Measurements from ENCODE around the gene ACAP1. TPM values are rescaled to one million over a fixed set of nuclear protein-coding genes. Genes with fewer than 3 reads are reported as not detected.
A peak's percentile ranks its signal among the peaks of the same experiment; 100 is the strongest.

ACAP1 gene
- total RNA-seq, 1 donor from 2014 or later, result 0.26 TPM

DNA sequence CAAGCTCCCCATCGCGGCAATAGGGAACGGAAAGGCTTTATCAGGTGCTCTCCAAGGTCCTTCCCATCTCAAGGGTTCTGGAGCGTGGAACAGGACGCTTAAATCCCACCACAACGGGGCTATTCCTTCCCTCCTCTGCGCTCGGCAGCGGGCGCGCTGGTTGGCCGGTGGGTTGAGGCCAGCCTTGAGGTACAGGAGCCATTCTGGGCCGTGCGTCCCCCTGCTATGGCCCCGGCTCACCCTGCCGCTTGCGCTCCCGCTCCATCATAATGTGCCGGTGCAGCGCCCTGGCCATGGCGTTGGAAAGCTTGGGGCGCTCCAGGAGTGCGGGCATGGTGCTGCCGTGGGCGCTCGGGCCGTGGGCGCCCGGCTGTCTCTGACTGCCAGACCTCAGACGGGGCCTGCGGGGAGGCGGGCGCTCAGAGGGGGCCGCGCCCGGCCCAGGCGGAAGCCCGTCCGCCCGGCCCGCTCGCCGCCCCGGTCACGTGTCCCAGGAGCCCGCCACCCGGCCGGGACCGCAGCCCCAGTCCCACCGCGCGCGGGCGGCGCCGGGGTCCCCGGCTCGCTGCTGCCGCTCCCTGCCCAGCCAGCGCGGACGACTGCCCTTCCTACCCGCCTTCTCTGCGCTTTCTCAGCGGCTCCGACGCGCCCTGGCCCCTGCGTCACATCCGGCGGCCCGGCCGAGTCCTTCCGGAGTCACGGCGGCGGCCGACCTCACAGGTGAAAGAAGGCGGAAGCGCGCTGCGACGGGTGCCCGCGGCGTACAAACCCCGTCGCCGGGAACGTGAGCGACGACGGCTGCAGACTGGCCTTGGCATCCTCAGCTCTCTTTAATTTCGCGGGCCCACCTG lies 21.4 kb upstream of the ACAP1 start, which contains the start of gene GPS2:
TSS of gene GPS2 (minus strand) at position 642 of the 851 bp plus-strand sequence. CDS start at position 334, 308 bp downstream.
- FAIRE-seq (no peak), DNase-seq (ENCODE audit: low read depth) (peak; percentile 68)
- Histone ChIP-seq H3K27me3 (ENCODE audit: control insufficient read depth, insufficient read depth, low read length) (no peaks in the 10 kb centered on the region), H3K4me3 (ENCODE audit: low read depth, low read length) (peak within 1 kb of the TSS; percentile 62), H3K36me3 (ENCODE audit: control insufficient read depth, insufficient read depth, low read length) (peaks cover 20% of the 10 kb centered on the region)
- TF ChIP-seq, protein P1, sequence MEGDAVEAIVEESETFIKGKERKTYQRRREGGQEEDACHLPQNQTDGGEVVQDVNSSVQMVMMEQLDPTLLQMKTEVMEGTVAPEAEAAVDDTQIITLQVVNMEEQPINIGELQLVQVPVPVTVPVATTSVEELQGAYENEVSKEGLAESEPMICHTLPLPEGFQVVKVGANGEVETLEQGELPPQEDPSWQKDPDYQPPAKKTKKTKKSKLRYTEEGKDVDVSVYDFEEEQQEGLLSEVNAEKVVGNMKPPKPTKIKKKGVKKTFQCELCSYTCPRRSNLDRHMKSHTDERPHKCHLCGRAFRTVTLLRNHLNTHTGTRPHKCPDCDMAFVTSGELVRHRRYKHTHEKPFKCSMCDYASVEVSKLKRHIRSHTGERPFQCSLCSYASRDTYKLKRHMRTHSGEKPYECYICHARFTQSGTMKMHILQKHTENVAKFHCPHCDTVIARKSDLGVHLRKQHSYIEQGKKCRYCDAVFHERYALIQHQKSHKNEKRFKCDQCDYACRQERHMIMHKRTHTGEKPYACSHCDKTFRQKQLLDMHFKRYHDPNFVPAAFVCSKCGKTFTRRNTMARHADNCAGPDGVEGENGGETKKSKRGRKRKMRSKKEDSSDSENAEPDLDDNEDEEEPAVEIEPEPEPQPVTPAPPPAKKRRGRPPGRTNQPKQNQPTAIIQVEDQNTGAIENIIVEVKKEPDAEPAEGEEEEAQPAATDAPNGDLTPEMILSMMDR (IDR thresholded peaks at IDR 0.05; ENCODE audit: insufficient read depth, low read length, severe bottlenecking), result no peak

GRCh38 chr17:7315570-7316235 lies 20.6 kb upstream of the ACAP1 start:
- Histone ChIP-seq H3K36me3 (ENCODE audit: control insufficient read depth, insufficient read depth, low read length) (peaks cover 15% of the 10 kb centered on the region), H3K4me3 (ENCODE audit: low read depth, low read length) (peak overlapping the region; percentile 62), H3K27me3 (ENCODE audit: control insufficient read depth, insufficient read depth, low read length) (no peaks in the 10 kb centered on the region)
- TF ChIP-seq, protein P1 (IDR thresholded peaks at IDR 0.05; ENCODE audit: insufficient read depth, low read length, severe bottlenecking), result no peak
- DNase-seq (ENCODE audit: low read depth) (no peak), FAIRE-seq (no peak)

GRCh38 chr17:7317161-7317803 lies 19.0 kb upstream of the ACAP1 start:
- no peak overlapping the region for H3K4me3 ChIP-seq (ENCODE audit: low read depth, low read length)
- no peak for DNase-seq (ENCODE audit: low read depth)
- H3K27me3 ChIP-seq (ENCODE audit: control insufficient read depth, insufficient read depth, low read length), result no peaks in the 10 kb centered on the region
- H3K36me3 ChIP-seq (ENCODE audit: control insufficient read depth, insufficient read depth, low read length), result peaks cover 23% of the 10 kb centered on the region
- TF ChIP-seq, protein P1 (IDR thresholded peaks at IDR 0.05; ENCODE audit: insufficient read depth, low read length, severe bottlenecking), result no peak
- FAIRE-seq, result peak; percentile 18

DNA sequence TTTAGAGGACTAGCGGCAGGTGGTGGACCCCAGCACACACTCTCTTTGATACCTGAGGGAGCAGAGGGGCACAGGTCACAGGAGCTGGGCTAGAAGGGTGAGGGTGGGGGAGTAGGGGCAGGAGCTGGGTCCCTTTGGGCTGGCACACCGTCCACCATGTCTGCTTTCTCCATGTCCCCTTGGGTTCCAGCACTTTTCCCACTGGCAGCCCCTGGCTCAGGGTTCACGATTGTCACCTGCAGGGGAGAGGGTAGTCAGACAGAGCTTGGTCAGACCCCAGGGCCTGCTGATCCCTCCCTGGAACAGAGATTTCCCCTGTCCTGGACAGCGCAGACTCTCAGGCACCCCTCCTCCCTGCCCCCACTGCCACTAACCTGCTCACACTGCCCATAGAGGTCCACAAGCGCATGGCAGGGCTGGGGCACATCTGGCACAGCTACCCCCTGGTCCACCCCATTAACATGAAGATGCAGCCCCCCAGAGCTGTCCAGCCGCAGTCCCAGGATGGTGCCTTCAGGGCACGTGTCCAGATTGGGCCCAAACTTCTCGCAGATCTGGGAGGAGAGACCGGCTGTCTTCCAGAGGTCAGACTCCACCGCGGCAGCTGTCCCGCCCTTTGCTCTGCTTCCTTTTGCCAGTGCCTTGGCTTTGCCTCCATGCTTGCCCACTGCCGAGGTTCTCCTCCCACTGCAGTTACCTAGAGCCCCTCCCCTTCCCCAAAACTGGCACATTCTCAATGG lies 18.0 kb upstream of the ACAP1 start:
- H3K4me3 ChIP-seq (ENCODE audit: low read depth, low read length), result no peak overlapping the region
- no peaks in the 10 kb centered on the region for H3K27me3 ChIP-seq (ENCODE audit: control insufficient read depth, insufficient read depth, low read length)
- DNase-seq (ENCODE audit: low read depth) (no peak), FAIRE-seq (no peak)
- H3K36me3 ChIP-seq (ENCODE audit: control insufficient read depth, insufficient read depth, low read length), result peaks cover 27% of the 10 kb centered on the region
- TF ChIP-seq, protein P1 (IDR thresholded peaks at IDR 0.05; ENCODE audit: insufficient read depth, low read length, severe bottlenecking), result no peak

DNA sequence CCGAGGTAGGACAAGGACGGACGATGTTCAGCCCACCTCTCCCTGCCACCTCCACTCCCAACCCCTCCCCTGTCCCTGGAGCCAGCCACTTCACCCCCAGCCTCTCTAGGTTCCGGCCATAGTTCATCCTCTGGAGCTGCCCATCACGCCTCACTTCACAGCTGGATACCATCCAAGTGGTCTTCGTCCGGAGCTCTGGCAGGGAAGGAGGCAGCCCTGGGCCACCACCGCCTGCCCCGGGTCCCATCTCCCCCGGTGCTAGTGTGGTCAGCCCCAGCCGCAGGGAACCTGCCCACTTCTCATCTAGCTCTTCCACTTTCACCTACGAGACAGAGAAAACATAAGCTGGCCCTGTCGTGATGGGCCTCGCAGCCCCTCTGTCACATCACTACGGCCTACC lies 14.9 kb upstream of the ACAP1 start:
- DNase-seq (ENCODE audit: low read depth) (no peak), FAIRE-seq (no peak)
- H3K36me3 ChIP-seq (ENCODE audit: control insufficient read depth, insufficient read depth, low read length), result peaks cover 46% of the 10 kb centered on the region
- no peaks in the 10 kb centered on the region for H3K27me3 ChIP-seq (ENCODE audit: control insufficient read depth, insufficient read depth, low read length)
- TF ChIP-seq, protein P1 (IDR thresholded peaks at IDR 0.05; ENCODE audit: insufficient read depth, low read length, severe bottlenecking), result no peak
- no peak overlapping the region for H3K4me3 ChIP-seq (ENCODE audit: low read depth, low read length)

Measured in bronchial epithelial cell (primary cell).